ENCODE results near the gene MAP2K6. TPM values are rescaled to one million over a fixed set of nuclear protein-coding genes. Genes with fewer than 3 reads are reported as not detected.

The MAP2K6 gene
- total RNA-seq, 2 donors from 2014 or later: 59.0 to 83.3 TPM

DNA sequence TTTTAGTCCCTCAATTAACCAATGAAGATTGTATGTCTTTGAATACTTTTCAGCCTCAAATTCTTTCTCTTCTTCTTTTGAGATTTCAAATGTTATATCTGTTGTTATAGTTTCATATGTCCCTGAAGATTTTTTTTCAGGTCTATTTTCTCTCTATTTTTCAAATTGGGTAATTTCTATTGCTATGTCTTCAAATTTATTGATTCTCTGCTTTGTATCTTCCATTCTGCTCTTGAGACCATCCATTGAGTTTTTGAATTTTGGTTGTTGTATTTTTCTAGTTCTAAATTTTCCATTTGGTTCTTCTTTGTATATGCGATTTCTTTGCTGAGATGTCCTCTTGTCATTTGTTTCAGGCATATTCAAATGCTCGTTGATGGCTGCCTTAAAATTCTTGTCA lies 26.7 kb downstream of the MAP2K6 start:
- no peak overlapping the region for H3K27ac ChIP-seq
- no peaks in the 10 kb centered on the region for H3K9me3 ChIP-seq
- no peaks in the 10 kb centered on the region for H3K27me3 ChIP-seq
- H3K4me1 ChIP-seq: peaks cover 13% of the 10 kb centered on the region
- intact Hi-C loops (cut with DNase I): no loop called here
- no peak overlapping the region for H3K4me3 ChIP-seq
- DNase-seq: no peak
- no peak overlapping the region for H3K9ac ChIP-seq (ENCODE audit: low read depth in 2 of 2, low read length in 2 of 2)
- H3K36me3 ChIP-seq: no peaks in the 10 kb centered on the region
- TF ChIP-seq, protein P1, sequence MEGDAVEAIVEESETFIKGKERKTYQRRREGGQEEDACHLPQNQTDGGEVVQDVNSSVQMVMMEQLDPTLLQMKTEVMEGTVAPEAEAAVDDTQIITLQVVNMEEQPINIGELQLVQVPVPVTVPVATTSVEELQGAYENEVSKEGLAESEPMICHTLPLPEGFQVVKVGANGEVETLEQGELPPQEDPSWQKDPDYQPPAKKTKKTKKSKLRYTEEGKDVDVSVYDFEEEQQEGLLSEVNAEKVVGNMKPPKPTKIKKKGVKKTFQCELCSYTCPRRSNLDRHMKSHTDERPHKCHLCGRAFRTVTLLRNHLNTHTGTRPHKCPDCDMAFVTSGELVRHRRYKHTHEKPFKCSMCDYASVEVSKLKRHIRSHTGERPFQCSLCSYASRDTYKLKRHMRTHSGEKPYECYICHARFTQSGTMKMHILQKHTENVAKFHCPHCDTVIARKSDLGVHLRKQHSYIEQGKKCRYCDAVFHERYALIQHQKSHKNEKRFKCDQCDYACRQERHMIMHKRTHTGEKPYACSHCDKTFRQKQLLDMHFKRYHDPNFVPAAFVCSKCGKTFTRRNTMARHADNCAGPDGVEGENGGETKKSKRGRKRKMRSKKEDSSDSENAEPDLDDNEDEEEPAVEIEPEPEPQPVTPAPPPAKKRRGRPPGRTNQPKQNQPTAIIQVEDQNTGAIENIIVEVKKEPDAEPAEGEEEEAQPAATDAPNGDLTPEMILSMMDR (IDR thresholded peaks at IDR 0.05): no peak

DNA sequence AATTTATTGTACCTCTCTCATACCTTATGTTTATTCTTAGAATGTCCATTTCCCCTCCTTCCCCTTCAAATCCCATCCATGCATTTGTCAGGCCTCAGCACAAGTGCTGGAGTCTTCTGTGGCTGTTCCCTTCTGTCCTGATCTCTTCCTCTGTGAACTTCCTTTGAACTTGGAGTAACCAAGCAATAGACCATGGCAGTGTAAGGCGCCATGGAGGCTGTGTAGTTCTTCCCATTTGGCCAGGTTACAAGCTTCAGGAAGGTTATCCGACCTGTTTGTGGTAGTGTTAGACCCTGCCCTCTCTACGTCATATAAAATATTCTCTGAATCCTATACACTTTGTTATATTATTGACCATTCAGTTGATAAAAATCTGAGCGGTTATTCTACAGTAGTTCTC lies 28.6 kb downstream of the MAP2K6 start:
- no peak overlapping the region for H3K4me3 ChIP-seq
- peaks cover 13% of the 10 kb centered on the region for H3K4me1 ChIP-seq
- DNase-seq: peak; percentile 39
- no peaks in the 10 kb centered on the region for H3K9me3 ChIP-seq
- H3K27ac ChIP-seq: peak overlapping the region; percentile 54
- no peaks in the 10 kb centered on the region for H3K36me3 ChIP-seq
- TF ChIP-seq, protein P1 (IDR thresholded peaks at IDR 0.05): no peak
- intact Hi-C loops (cut with DNase I): no loop called here
- no peak overlapping the region for H3K9ac ChIP-seq (ENCODE audit: low read depth in 2 of 2, low read length in 2 of 2)
- H3K27me3 ChIP-seq: no peaks in the 10 kb centered on the region

DNA sequence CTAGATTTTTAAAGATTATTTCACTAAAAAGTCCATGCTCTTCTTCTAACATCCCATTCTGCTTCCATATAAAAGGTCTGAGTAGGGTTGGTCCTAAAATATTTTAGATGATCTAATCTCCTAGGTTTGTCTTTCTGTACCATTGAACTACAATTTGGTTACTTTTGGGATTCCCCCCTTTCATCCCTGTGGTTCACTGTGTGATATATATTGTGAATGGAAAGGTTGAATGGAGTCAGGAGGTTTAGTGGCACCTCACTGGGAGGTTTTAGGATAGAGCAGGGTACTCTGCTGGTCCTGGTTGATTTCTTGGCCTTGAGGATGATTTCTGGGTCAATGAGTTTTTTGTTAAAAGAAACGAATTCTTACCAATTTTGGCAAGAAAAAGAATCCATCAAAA lies 29.5 kb downstream of the MAP2K6 start:
- TF ChIP-seq, protein P1 (IDR thresholded peaks at IDR 0.05): no peak
- no peaks in the 10 kb centered on the region for H3K9me3 ChIP-seq
- intact Hi-C loops (cut with DNase I): no loop called here
- H3K4me3 ChIP-seq: no peak overlapping the region
- H3K27ac ChIP-seq: no peak overlapping the region
- no peaks in the 10 kb centered on the region for H3K27me3 ChIP-seq
- peaks cover 13% of the 10 kb centered on the region for H3K4me1 ChIP-seq
- no peak for DNase-seq
- no peaks in the 10 kb centered on the region for H3K36me3 ChIP-seq
- no peak overlapping the region for H3K9ac ChIP-seq (ENCODE audit: low read depth in 2 of 2, low read length in 2 of 2)

DNA sequence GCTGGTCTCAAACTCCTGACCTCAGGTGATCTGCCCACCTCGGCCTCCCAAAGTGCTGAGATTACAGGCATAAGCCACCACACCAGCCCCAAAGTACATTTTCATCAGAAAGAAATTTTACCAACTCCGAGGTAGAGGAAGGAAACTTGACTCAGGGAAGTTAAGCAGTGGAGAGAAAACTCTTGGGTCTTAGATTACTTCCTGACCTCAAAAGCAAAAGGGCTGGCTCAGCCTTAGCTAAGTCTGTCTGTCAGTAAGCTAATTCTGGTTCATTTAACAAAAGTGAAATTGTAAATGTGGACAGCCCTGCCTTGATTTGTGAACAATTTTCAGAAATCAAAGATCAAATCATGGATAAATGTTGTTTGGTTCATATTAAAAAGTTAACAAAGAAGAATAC lies 30.6 kb downstream of the MAP2K6 start:
- DNase-seq: no peak
- intact Hi-C loops (cut with DNase I): no loop called here
- no peaks in the 10 kb centered on the region for H3K36me3 ChIP-seq
- H3K27ac ChIP-seq: no peak overlapping the region
- H3K4me3 ChIP-seq: no peak overlapping the region
- peaks cover 13% of the 10 kb centered on the region for H3K4me1 ChIP-seq
- no peaks in the 10 kb centered on the region for H3K27me3 ChIP-seq
- TF ChIP-seq, protein P1 (IDR thresholded peaks at IDR 0.05): no peak
- no peak overlapping the region for H3K9ac ChIP-seq (ENCODE audit: low read depth in 2 of 2, low read length in 2 of 2)
- no peaks in the 10 kb centered on the region for H3K9me3 ChIP-seq

DNA sequence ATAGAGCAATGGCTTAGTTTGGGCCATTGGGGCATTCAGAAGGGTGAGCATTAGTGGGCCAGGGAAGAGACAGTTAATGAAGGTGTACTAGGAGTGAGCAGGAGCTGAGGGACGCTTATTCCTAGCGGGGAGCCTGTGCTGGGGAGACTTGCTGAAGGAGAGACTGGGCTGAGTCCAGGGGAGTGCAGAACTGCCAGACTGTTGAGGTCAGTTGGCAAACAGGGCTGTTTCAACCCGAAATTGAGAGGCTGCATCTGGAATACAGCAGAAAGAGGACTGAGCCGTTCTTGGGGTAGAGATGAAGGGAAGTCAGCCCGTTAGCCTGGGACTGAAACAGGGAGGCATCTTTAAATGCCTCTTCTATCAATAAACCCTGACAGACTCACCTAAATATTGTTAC lies 33.2 kb downstream of the MAP2K6 start:
- H3K4me1 ChIP-seq: peaks cover 9% of the 10 kb centered on the region
- no peak for DNase-seq
- no peak overlapping the region for H3K4me3 ChIP-seq
- intact Hi-C loops (cut with DNase I): no loop called here
- TF ChIP-seq, protein P1 (IDR thresholded peaks at IDR 0.05): no peak
- H3K9ac ChIP-seq (ENCODE audit: low read depth in 2 of 2, low read length in 2 of 2): peak overlapping the region in 1 of 2 donors; percentile 7
- no peaks in the 10 kb centered on the region for H3K9me3 ChIP-seq
- no peaks in the 10 kb centered on the region for H3K36me3 ChIP-seq
- no peak overlapping the region for H3K27ac ChIP-seq
- H3K27me3 ChIP-seq: no peaks in the 10 kb centered on the region

All from colonic mucosa (tissue), 4 donors.